Body of pancreas (tissue), 4 donors: ENCODE data around the gene UBQLN3. TPM values are rescaled to one million over a fixed set of nuclear protein-coding genes. Genes with fewer than 3 reads are reported as not detected.

ENCODE experiments used
- ATAC-seq: fragments of 150-250 bp; one replicate; pipeline ENCODE4 v1.9.1; 2016
- DNase-seq, 4 donors: peaks; one replicate each; pipeline ENCODE4 v3.0.0-alpha.2; 2019
- H3K27ac ChIP-seq, 4 donors: fragments of 200-600 bp; sonication (generic); 1 replicate in 3 of 4; 2 replicates in 1 of 4; pipeline versions ENCODE4 v1.5.1 to v1.6.1; 2016 to 2019; ENCODE audit warnings: mild to moderate bottlenecking in 1 of 4, mixed read lengths in 1 of 4, moderate library complexity in 1 of 4
- H3K27me3 ChIP-seq, 2 donors: fragments of 200-600 bp; sonication (generic); one replicate each; pipeline ENCODE4 v1.6.0; 2016; ENCODE audit warnings: mild to moderate bottlenecking in 1 of 2
- H3K36me3 ChIP-seq, 2 donors: fragments of 200-600 bp; sonication (generic); replicated peaks in 1 of 2; 2 replicates each; pipeline ENCODE4 v1.5.1; 2016; ENCODE audit warnings: low read depth in 2 of 2; ENCODE audit not compliant: insufficient read depth in 1 of 2
- H3K4me1 ChIP-seq: fragments of 200-600 bp; sonication (generic); one replicate; pipeline ENCODE4 v1.6.0; 2016
- H3K4me3 ChIP-seq, 2 donors: fragments of 200-600 bp; sonication (generic); 1 replicate in 1 of 2; 2 replicates in 1 of 2; pipeline ENCODE4 v1.5.1; 2016 to 2019
- H3K9me3 ChIP-seq, 3 donors: fragments of 200-600 bp; sonication (generic); 1 replicate in 2 of 3; 2 replicates in 1 of 3; pipeline ENCODE4 v1.5.1; 2016
- CTCF ChIP-seq, 7 experiments: fragments of 450-650 bp in 4 of 7; fragments of 200-600 bp in 3 of 7; sonication (generic) in 3 of 7; IDR thresholded peaks; one replicate each; pipeline ENCODE4 v1.5.1; 2016 to 2019; ENCODE audit warnings: antibody characterized with exemption in 7 of 7
- POLR2A ChIP-seq, 3 donors: fragments of 450-650 bp; IDR thresholded peaks; one replicate each; pipeline ENCODE4 v1.6.1; 2016; ENCODE audit warnings: antibody characterized with exemption in 3 of 3, mild to moderate bottlenecking in 2 of 3
- WGBS, 2 donors: methylation state at CpG; one replicate each; pipeline ENCODE4 v1.1.5; 2017; 5-methylcytosine and 5-hydroxymethylcytosine counted together
- intact Hi-C: fragments of 100-400 bp; cut with DNase I; formaldehyde crosslinking; loops from one replicate; pipeline ENCODE4 v1.15.1; 2023
- total RNA-seq, 2 donors: library from RNA; depleted of rRNA; stranded (reverse); fragments of >200 nt; gene quantifications; one replicate each; pipeline ENCODE4 v1.1.0, GENCODE V29; 2016

The UBQLN3 gene
- total RNA-seq, 2 donors from 2014 or later, result 1.3 TPM; not detected in 1

GRCh38 chr11:5548440-5548839 is 38.7 kb upstream of the UBQLN3 start, which contains the start of gene OR52H1:
Gene OR52H1, minus strand, starts transcription at chr11:5548540. Its CDS starts 3,035 bp downstream, at chr11:5545505.
- TF ChIP-seq POLR2A (IDR thresholded peaks at IDR 0.05), result no peak
- no peak for TF ChIP-seq CTCF (IDR thresholded peaks at IDR 0.05)
- Histone ChIP-seq H3K4me3 (no peak within 1 kb of the TSS), H3K27ac (no peak within 1 kb of the TSS), H3K36me3 (no peaks in the 10 kb centered on the region), H3K4me1 (no peaks in the 10 kb centered on the region), H3K27me3 (no peaks in the 10 kb centered on the region), H3K9me3 (no peaks in the 10 kb centered on the region)
- intact Hi-C loops, result no loop called here
- ATAC-seq, result no peak
- DNase-seq, result no peak
- 30 to 47% methylated on average over 1 of the region's 1 CpG for WGBS, 2 donors

- Histone ChIP-seq H3K9me3 (no peaks in the 10 kb centered on the region), H3K36me3 (no peaks in the 10 kb centered on the region), H3K27ac (no peak overlapping the region), H3K4me3 (no peak overlapping the region), H3K4me1 (no peaks in the 10 kb centered on the region), H3K27me3 (no peaks in the 10 kb centered on the region)
- ATAC-seq (no peak), DNase-seq (no peak)
- WGBS, 2 donors, result 88 to 94% methylated on average over 1 of the region's 1 CpG
- intact Hi-C loops, result no loop called here
- TF ChIP-seq CTCF (IDR thresholded peaks at IDR 0.05) (no peak), POLR2A (IDR thresholded peaks at IDR 0.05) (no peak)
These were observed 38.2 kb upstream of the UBQLN3 start for GRCh38 chr11:5547982-5548381.

GRCh38 chr11:5546457-5546856 is 36.7 kb upstream of the UBQLN3 start:
- 61 to 62% methylated on average over 3 of the region's 3 CpGs for WGBS, 2 donors

GRCh38 chr11:5541427-5541826 is 31.7 kb upstream of the UBQLN3 start:
- Histone ChIP-seq H3K27me3 (no peaks in the 10 kb centered on the region), H3K27ac (no peak overlapping the region), H3K4me1 (no peaks in the 10 kb centered on the region), H3K9me3 (no peaks in the 10 kb centered on the region), H3K4me3 (no peak overlapping the region), H3K36me3 (no peaks in the 10 kb centered on the region)
- intact Hi-C loops, result no loop called here
- TF ChIP-seq POLR2A (IDR thresholded peaks at IDR 0.05) (no peak), CTCF (IDR thresholded peaks at IDR 0.05) (no peak)
- DNase-seq (no peak), ATAC-seq (no peak)
- 20 to 24% methylated on average over 1 of the region's 1 CpG for WGBS, 2 donors

More at GRCh38 chr11:5546457-5546856, 36.7 kb upstream of the UBQLN3 start:
- TF ChIP-seq CTCF (IDR thresholded peaks at IDR 0.05), result no peak
- TF ChIP-seq POLR2A (IDR thresholded peaks at IDR 0.05), result no peak
- no peak overlapping the region for H3K4me3 ChIP-seq
- no peak overlapping the region for H3K27ac ChIP-seq
- intact Hi-C loops, result no loop called here
- H3K36me3 ChIP-seq, result no peaks in the 10 kb centered on the region
- no peak for DNase-seq
- no peaks in the 10 kb centered on the region for H3K27me3 ChIP-seq
- no peak for ATAC-seq
- no peaks in the 10 kb centered on the region for H3K4me1 ChIP-seq
- no peaks in the 10 kb centered on the region for H3K9me3 ChIP-seq

- TF ChIP-seq POLR2A (IDR thresholded peaks at IDR 0.05), result no peak
- TF ChIP-seq CTCF (IDR thresholded peaks at IDR 0.05), result no peak
- intact Hi-C loops, result no loop called here
- Histone ChIP-seq H3K27ac (no peak overlapping the region), H3K9me3 (no peaks in the 10 kb centered on the region), H3K4me1 (no peaks in the 10 kb centered on the region), H3K4me3 (no peak overlapping the region), H3K27me3 (no peaks in the 10 kb centered on the region), H3K36me3 (no peaks in the 10 kb centered on the region)
- ATAC-seq (no peak), DNase-seq (no peak)
These were observed 26.7 kb upstream of the UBQLN3 start for GRCh38 chr11:5536482-5536881.
